Suprapubic skin (tissue), 4 donors: Measurements from ENCODE around the gene TSPEAR.

Experiments
- CTCF ChIP-seq, 2 donors: fragments of 200-600 bp in 1 of 2; fragments of 450-650 bp in 1 of 2; sonication (generic) in 1 of 2; IDR thresholded peaks; one replicate each; pipeline ENCODE4 v1.5.1; 2016 to 2019; ENCODE audit warnings: antibody characterized with exemption in 2 of 2, mild to moderate bottlenecking in 1 of 2, moderate library complexity in 1 of 2
- EP300 ChIP-seq: sonication (generic); formaldehyde crosslinking; IDR thresholded peaks from one replicate; pipeline ENCODE4 v1.6.1; 2017; ENCODE audit warnings: antibody characterized with exemption
- POLR2A ChIP-seq, 2 donors: fragments of 450-650 bp; IDR thresholded peaks; one replicate each; pipeline ENCODE4 v1.6.1; 2017; ENCODE audit warnings: antibody characterized with exemption in 2 of 2, mild to moderate bottlenecking in 2 of 2, moderate library complexity in 2 of 2
- POLR2AphosphoS5 ChIP-seq, 3 donors: sonication (generic); formaldehyde crosslinking; IDR thresholded peaks; one replicate each; pipeline ENCODE4 v1.6.1; 2017; ENCODE audit warnings: antibody characterized with exemption in 3 of 3

GRCh38 chr21:44448651-44449131 lies 262.7 kb downstream of the TSPEAR start:
- no peak for TF ChIP-seq POLR2AphosphoS5 (IDR thresholded peaks at IDR 0.05)
- TF ChIP-seq CTCF (IDR thresholded peaks at IDR 0.05), result no peak
- no peak for TF ChIP-seq POLR2A (IDR thresholded peaks at IDR 0.05)
- no peak for TF ChIP-seq EP300
